Activated CD4-positive, alpha-beta T cell treated with anti-CD3 and anti-CD28 coated beads, Interleukin-2, amount 50 U/mL, for 1 hour (primary cell): ENCODE measurements around the gene ANKRD33.
"Not testable (repeated sequence)": the region's sequence is repeated elsewhere in the genome, so short reads cannot be mapped to it uniquely, and the experiment has no call there.

Experiments
- DNase-seq: peaks from one replicate; pipeline ENCODE4 v3.0.0-alpha.2; 2020

ANKRD33 gene

GRCh38 chr12:51884676-51885229, 3.1 kb upstream of the ANKRD33 start:
- DNase-seq, result no peak

- not testable (repeated sequence) for DNase-seq
These were observed 2.4 kb upstream of the ANKRD33 start for GRCh38 chr12:51885294-51886020.

- DNase-seq, result peak; percentile 21
These were observed 1.7 kb upstream of the ANKRD33 start for GRCh38 chr12:51886021-51886710.

- no peak for DNase-seq
These were observed 663 bp downstream of the ANKRD33 start for GRCh38 chr12:51888316-51889215.

GRCh38 chr12:51889216-51890132, 1.6 kb downstream of the ANKRD33 start:
- DNase-seq, result no peak

GRCh38 chr12:51890133-51890464, 2.2 kb downstream of the ANKRD33 start:
- no peak for DNase-seq

GRCh38 chr12:51890511-51891171, 2.7 kb downstream of the ANKRD33 start:
- DNase-seq, result no peak

GRCh38 chr12:51891843-51892242, 3.9 kb downstream of the ANKRD33 start:
- no peak for DNase-seq

GRCh38 chr12:51893786-51894185, 5.9 kb downstream of the ANKRD33 start:
- DNase-seq, result no peak

- DNase-seq, result no peak
These were observed 7.7 kb downstream of the ANKRD33 start for GRCh38 chr12:51895378-51896135.

- DNase-seq, result no peak
These were observed 8.3 kb downstream of the ANKRD33 start for GRCh38 chr12:51896236-51896635.

- no peak for DNase-seq
These were observed 9.3 kb downstream of the ANKRD33 start for GRCh38 chr12:51897181-51897580.

GRCh38 chr12:51898506-51898905, 10.6 kb downstream of the ANKRD33 start:
- no peak for DNase-seq

- DNase-seq, result no peak
These were observed 11.0 kb downstream of the ANKRD33 start for GRCh38 chr12:51898937-51899336.

- DNase-seq, result no peak
These were observed 12.5 kb downstream of the ANKRD33 start for GRCh38 chr12:51900323-51900889.

GRCh38 chr12:51901121-51901817, 13.4 kb downstream of the ANKRD33 start:
- DNase-seq, result no peak

GRCh38 chr12:51901881-51902280, 14.0 kb downstream of the ANKRD33 start:
- no peak for DNase-seq

GRCh38 chr12:51904951-51905470, 17.1 kb downstream of the ANKRD33 start:
- no peak for DNase-seq
